SW480 (cell line): ENCODE measurements around the gene SMARCA5.
A peak's percentile ranks its signal among the peaks of the same experiment; 100 is the strongest.
"Not testable (repeated sequence)": the region's sequence is repeated elsewhere in the genome, so short reads cannot be mapped to it uniquely, and the experiment has no call there.

Experiments
- DNase-seq: peaks from one replicate; pipeline ENCODE4 v3.0.0-alpha.2; 2016; ENCODE audit warnings: low spot score

The SMARCA5 gene, protein sequence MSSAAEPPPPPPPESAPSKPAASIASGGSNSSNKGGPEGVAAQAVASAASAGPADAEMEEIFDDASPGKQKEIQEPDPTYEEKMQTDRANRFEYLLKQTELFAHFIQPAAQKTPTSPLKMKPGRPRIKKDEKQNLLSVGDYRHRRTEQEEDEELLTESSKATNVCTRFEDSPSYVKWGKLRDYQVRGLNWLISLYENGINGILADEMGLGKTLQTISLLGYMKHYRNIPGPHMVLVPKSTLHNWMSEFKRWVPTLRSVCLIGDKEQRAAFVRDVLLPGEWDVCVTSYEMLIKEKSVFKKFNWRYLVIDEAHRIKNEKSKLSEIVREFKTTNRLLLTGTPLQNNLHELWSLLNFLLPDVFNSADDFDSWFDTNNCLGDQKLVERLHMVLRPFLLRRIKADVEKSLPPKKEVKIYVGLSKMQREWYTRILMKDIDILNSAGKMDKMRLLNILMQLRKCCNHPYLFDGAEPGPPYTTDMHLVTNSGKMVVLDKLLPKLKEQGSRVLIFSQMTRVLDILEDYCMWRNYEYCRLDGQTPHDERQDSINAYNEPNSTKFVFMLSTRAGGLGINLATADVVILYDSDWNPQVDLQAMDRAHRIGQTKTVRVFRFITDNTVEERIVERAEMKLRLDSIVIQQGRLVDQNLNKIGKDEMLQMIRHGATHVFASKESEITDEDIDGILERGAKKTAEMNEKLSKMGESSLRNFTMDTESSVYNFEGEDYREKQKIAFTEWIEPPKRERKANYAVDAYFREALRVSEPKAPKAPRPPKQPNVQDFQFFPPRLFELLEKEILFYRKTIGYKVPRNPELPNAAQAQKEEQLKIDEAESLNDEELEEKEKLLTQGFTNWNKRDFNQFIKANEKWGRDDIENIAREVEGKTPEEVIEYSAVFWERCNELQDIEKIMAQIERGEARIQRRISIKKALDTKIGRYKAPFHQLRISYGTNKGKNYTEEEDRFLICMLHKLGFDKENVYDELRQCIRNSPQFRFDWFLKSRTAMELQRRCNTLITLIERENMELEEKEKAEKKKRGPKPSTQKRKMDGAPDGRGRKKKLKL

GRCh38 chr4:143513314-143514168 lies at the start of gene SMARCA5:
TSS of gene SMARCA5 (plus strand) at chr4:143513702. CDS start at chr4:143513925, 223 bp downstream.
- peak; percentile 94 for DNase-seq

- no peak for DNase-seq
Measured at GRCh38 chr4:143473334-143474126, 40.0 kb upstream of the SMARCA5 start.

DNA sequence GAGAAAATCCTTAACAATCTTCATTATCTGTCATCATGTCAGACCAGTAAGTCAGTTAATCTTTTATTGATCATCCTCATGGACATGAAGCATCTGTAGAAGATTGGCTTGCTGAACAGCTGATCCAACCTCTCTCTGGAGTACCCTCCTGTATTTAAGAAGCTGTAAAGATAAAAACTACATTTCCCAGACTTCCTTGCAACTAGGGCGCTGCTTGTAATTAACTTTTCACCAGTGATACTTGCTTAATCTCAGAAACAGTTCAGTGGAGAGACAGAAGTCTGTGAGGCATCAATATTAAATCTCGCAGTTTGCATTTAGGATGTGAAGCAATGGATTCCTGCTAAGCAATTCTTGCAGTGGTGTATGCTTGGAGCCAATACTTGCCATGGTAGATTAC lies 36.0 kb upstream of the SMARCA5 start:
- no peak for DNase-seq

- no peak for DNase-seq
Measured at GRCh38 chr4:143481361-143481760, 32.1 kb upstream of the SMARCA5 start.

DNA sequence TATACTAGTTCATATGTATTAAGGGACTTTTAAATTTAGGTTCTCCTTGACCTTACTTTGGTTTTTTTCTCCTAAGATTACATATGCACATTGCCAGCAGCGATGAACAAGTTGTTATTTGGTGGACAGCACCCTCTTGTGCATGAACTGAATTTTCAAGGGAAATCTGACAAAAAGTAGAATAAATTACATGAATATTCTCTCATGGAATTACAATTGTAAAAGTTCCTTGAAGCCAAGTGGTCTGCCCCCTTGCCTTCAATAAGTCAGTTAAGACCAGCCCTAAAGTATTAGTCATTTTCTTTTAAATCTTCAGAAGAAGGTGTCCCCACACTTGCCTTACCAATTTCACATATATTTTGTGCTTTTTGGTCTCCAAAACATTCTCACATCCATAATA lies 30.7 kb upstream of the SMARCA5 start:
- peak; percentile 18 for DNase-seq

DNA sequence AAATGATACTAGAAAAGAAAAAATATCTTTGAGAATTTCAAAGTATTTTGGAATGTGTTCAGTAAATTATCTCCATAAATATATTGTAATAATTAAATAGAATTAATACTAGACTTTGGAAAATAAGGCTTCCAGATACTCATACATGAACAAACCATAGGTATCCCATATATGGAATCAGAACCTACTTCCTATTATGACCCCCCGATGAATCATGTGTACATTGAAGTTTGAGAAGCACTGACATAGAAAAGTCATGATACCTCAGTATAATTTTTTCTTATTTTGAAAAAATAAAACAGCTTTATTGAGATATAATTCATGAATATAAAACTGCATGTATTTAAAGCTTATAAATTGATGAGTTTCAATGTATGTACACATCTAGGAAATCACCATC lies 27.2 kb upstream of the SMARCA5 start:
- DNase-seq: no peak

- no peak for DNase-seq
Measured at GRCh38 chr4:143488687-143489086, 24.8 kb upstream of the SMARCA5 start.

DNA sequence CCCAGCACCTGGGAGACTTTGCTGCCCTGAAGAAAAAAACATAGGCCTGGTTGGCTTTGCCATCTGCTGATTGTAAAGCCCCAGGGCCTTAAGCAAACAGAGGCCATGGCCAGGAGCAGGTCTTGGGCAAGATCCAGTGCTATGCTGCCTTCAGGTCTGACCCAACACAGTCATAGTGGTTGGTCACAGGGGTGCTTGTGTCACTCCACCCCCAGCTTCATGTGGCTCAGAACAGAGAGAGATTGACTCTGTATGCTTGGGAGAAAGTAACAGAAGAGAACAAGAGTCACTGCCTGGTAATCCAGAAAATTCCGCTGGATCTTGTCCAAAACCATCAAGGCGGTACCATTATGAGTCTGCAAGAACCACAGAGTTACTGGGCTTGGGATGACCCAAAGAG lies 24.4 kb upstream of the SMARCA5 start:
- no peak for DNase-seq

DNA sequence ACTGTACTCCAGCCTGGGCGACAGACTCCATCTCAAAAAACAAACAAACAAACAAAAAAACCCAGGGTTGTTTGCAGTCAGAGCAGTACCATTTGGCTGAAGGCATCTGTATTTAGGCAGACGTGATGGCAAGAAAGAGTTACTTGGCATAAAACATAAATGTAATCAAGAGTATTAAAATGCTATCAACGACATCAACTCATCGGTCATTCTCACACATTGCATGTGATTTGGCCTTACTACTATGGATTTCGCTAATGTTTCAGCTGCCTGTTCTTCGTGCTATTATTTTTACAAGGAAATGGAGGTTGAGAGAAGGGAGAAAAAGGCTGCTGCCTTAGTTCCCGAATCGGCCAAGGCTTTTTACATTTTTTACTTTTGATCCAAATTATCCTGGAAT lies 15.5 kb upstream of the SMARCA5 start:
- no peak for DNase-seq

- DNase-seq: no peak
Measured at GRCh38 chr4:143502231-143502630, 11.3 kb upstream of the SMARCA5 start.

DNA sequence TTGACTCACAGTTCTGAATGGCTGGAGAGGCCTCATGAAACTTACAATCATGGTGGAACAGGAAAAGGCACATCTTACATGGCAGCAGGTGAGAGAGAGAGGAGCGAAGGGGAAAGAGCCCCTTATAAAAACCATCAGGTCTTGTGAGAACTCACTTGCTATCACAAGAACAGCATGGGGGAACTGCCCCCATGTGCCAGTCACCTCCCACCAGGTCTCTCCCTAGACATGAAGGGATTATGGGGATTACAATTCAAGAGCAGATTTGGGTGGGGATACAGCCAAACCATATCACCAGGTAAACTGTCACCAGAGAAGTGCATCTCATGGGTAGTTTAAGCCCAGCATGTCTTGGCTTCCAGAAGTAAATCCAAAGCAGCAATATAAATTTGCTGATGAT lies 7.5 kb upstream of the SMARCA5 start:
- no peak for DNase-seq

DNA sequence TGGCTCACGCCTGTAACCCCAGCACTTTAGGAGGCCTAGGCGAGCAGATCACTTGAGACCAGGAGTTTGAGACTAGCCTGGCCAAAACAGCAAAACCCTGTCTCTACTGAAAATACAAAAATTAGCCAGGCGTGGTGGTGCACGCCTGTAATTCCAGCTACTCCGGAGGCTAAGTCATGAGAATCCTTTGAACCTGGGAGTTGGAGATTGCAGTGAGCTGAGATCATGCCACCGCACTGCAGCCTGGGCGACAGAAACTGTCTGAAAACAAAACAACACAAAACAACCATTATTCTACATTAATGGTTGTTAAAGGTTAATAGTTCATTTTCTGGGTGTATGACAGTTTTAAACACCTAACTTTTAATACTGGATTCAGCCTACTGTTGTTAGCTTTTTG lies 1.6 kb upstream of the SMARCA5 start:
- no peak for DNase-seq

- DNase-seq: no peak
Measured at GRCh38 chr4:143512978-143513313, 556 bp upstream of the SMARCA5 start.

- peak; percentile 29 for DNase-seq
Measured at GRCh38 chr4:143514169-143514495, 630 bp downstream of the SMARCA5 start.

- DNase-seq: peak; percentile 40
Measured at GRCh38 chr4:143514497-143514896, 995 bp downstream of the SMARCA5 start.

GRCh38 chr4:143514901-143515300 lies 1.4 kb downstream of the SMARCA5 start:
- no peak for DNase-seq

GRCh38 chr4:143515905-143516304 lies 2.4 kb downstream of the SMARCA5 start:
- no peak for DNase-seq

DNA sequence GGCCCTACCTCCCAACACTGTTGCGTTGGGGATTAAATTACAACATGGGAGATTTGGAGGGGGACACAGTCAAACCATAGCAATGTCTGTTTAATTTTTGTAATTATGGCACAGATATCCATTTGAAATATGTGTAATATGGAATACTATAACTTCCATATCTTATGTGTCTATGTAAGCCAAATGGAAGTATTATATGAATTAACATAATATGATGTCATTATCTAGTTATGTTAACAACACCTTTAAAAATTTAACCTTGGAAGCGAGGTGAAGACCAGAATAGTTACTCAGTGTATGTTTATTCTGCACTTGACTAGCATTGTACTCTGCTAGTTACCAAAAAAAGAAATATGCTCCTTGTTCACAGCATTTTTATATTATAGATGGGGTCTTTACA lies 4.3 kb downstream of the SMARCA5 start:
- DNase-seq: no peak

DNA sequence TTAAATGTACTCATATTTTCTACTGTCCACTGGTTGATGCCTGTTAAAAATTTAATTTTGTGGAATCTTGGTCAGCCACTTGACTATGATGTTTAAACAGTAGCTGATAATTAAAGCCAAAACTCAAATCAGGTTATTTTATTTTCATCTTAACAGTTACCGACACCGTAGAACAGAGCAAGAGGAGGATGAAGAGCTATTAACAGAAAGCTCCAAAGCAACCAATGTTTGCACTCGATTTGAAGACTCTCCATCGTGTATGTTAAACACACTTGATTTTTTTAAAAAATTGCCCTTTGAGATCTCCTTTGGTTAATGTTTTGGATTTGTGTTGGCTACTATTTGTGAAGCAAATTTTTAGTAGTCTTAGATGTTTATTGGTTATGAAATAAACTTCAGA lies 10.7 kb downstream of the SMARCA5 start:
- no peak for DNase-seq

- DNase-seq: not testable (repeated sequence)
Measured at GRCh38 chr4:143528046-143528445, 14.5 kb downstream of the SMARCA5 start.

GRCh38 chr4:143531380-143531779 lies 17.9 kb downstream of the SMARCA5 start:
- DNase-seq: peak; percentile 1
